GM19043 (cell line): ENCODE data around the gene SMIM32.

Source experiments
- ATAC-seq: cut with Tn5 transposase; IDR thresholded peaks from one replicate; pipeline ENCODE4 v1.9.1; 2021; ENCODE audit warnings: low read depth; ENCODE audit not compliant: unreplicated experiment

SMIM32 gene

GRCh38 chr5:136208916-136209315 is 16.0 kb upstream of the SMIM32 start:
- ATAC-seq: no peak

GRCh38 chr5:136207631-136208030 is 14.7 kb upstream of the SMIM32 start:
- no peak for ATAC-seq

GRCh38 chr5:136206361-136206760 is 13.4 kb upstream of the SMIM32 start:
- no peak for ATAC-seq

GRCh38 chr5:136205941-136206340 is 13.0 kb upstream of the SMIM32 start:
- no peak for ATAC-seq

- ATAC-seq: no peak
Measured at GRCh38 chr5:136205061-136205702, 12.2 kb upstream of the SMIM32 start.

GRCh38 chr5:136203303-136203922 is 10.5 kb upstream of the SMIM32 start:
- no peak for ATAC-seq

GRCh38 chr5:136202469-136203205 is 9.7 kb upstream of the SMIM32 start:
- ATAC-seq: no peak

GRCh38 chr5:136201870-136202269 is 8.9 kb upstream of the SMIM32 start:
- no peak for ATAC-seq

GRCh38 chr5:136200761-136201160 is 7.8 kb upstream of the SMIM32 start:
- no peak for ATAC-seq

GRCh38 chr5:136200130-136200529 is 7.2 kb upstream of the SMIM32 start:
- ATAC-seq: no peak

GRCh38 chr5:136199408-136199807 is 6.4 kb upstream of the SMIM32 start:
- ATAC-seq: no peak

GRCh38 chr5:136198453-136198852 is 5.5 kb upstream of the SMIM32 start:
- ATAC-seq: no peak

- ATAC-seq: no peak
Measured at GRCh38 chr5:136197462-136198142, 4.6 kb upstream of the SMIM32 start.

- ATAC-seq: no peak
Measured at GRCh38 chr5:136195971-136196820, 3.2 kb upstream of the SMIM32 start.

GRCh38 chr5:136194576-136194975 is 1.6 kb upstream of the SMIM32 start:
- no peak for ATAC-seq

- no peak for ATAC-seq
Measured at GRCh38 chr5:136193322-136193935, 467 bp upstream of the SMIM32 start.

- ATAC-seq: no peak
Measured at GRCh38 chr5:136192015-136192525, 892 bp downstream of the SMIM32 start.

- ATAC-seq: no peak
Measured at GRCh38 chr5:136191304-136192014, 1.5 kb downstream of the SMIM32 start.

GRCh38 chr5:136190904-136191303 is 2.1 kb downstream of the SMIM32 start:
- ATAC-seq: no peak
